DMS79 (cell line): ENCODE data around the gene MIER1.

Source experiments
- DNase-seq: peaks from one replicate; lab custom pipeline; 2025; lab: John Stamatoyannopoulos, UW

MIER1 gene

GRCh38 chr1:66999640-67000400 is 75.0 kb downstream of the MIER1 start:
- DNase-seq, result no peak

- no peak for DNase-seq
Measured at GRCh38 chr1:67001682-67002425, 77.1 kb downstream of the MIER1 start.

GRCh38 chr1:67004176-67004575 is 79.4 kb downstream of the MIER1 start:
- DNase-seq, result no peak

- DNase-seq, result no peak
Measured at GRCh38 chr1:67005068-67005467, 80.3 kb downstream of the MIER1 start.

GRCh38 chr1:67009792-67010191 is 85.0 kb downstream of the MIER1 start:
- DNase-seq, result no peak

- no peak for DNase-seq
Measured at GRCh38 chr1:67013573-67013972, 88.8 kb downstream of the MIER1 start.

GRCh38 chr1:67018574-67018973 is 93.8 kb downstream of the MIER1 start:
- no peak for DNase-seq

- no peak for DNase-seq
Measured at GRCh38 chr1:67019121-67019520, 94.3 kb downstream of the MIER1 start.

GRCh38 chr1:67019600-67020136 is 94.9 kb downstream of the MIER1 start:
- DNase-seq, result no peak

- DNase-seq, result no peak
Measured at GRCh38 chr1:67020304-67020703, 95.5 kb downstream of the MIER1 start.

GRCh38 chr1:67020765-67021164 is 96.0 kb downstream of the MIER1 start:
- DNase-seq, result no peak

GRCh38 chr1:67029472-67029871 is 104.7 kb downstream of the MIER1 start:
- no peak for DNase-seq

- DNase-seq, result no peak
Measured at GRCh38 chr1:67031121-67031858, 106.5 kb downstream of the MIER1 start.

- DNase-seq, result no peak
Measured at GRCh38 chr1:67031859-67032247, 107.1 kb downstream of the MIER1 start.
